Mucosa of descending colon (tissue), 3 donors: ENCODE results near the gene GHRH. TPM values are rescaled to one million over a fixed set of nuclear protein-coding genes. Genes with fewer than 3 reads are reported as not detected.
A peak's percentile ranks its signal among the peaks of the same experiment; 100 is the strongest.

Source experiments
- ATAC-seq: fragments of 200-7000 bp; cut with Tn5 transposase; one replicate; pipeline ENCODE4 v1.9.1; 2020; ENCODE audit warnings: mild to moderate bottlenecking, moderate library complexity
- DNase-seq, 3 donors: peaks; one replicate each; pipeline ENCODE4 v3.0.0-alpha.2; 2020
- H3K36me3 ChIP-seq: fragments of 200-600 bp; one replicate; pipeline ENCODE4 v1.8.0; 2021; ENCODE audit warnings: low read depth, mild to moderate bottlenecking
- H3K4me1 ChIP-seq: fragments of 200-600 bp; one replicate; pipeline ENCODE4 v1.8.0; 2021; ENCODE audit warnings: low read depth, mild to moderate bottlenecking
- H3K4me3 ChIP-seq: fragments of 200-600 bp; one replicate; pipeline ENCODE4 v1.8.0; 2021; ENCODE audit warnings: mild to moderate bottlenecking
- H3K9me3 ChIP-seq: fragments of 200-600 bp; one replicate; pipeline ENCODE4 v1.8.0; 2021; ENCODE audit warnings: mild to moderate bottlenecking
- intact Hi-C, 2 donors: fragments of 100-400 bp; cut with DNase I in 1 of 2; cut with micrococcal nuclease in 1 of 2; formaldehyde crosslinking; loops; one replicate each; pipeline versions ENCODE4 v1.11.0 to v1.11.1; 2022; cut with DNase I, micrococcal nuclease
- long read RNA-seq, 2 donors: library from polyadenylated mRNA; unstranded; transcript quantifications; one replicate each; pipeline ENCODE4 v2.0.0, GENCODE V29; 2019 to 2021
- total RNA-seq, 3 donors: library from RNA; stranded (reverse); fragmentation: NEBNext Ultra II Directional in 2 of 3; extraction: Animal tissue kit (Norgen Biotek cat#: 25700) in 2 of 3; gene quantifications; one replicate each; pipeline versions ENCODE4 v1.2.1 to v1.2.4, GENCODE V29; 2021 to 2023
- TF ChIP-seq, protein P1 (sequence below): fragments of 200-600 bp; IDR thresholded peaks from one replicate; pipeline ENCODE4 v1.8.0; 2022; ENCODE audit warnings: antibody characterized with exemption, mild to moderate bottlenecking
- donor health status: DM: no; HTN: no; CAD: no; lungs with moderate emphysema.
- donor health status: DM: no; HTN: no; CAD: no.
- donor health status: DM: no; HTN: yes; CAD: no.

The GHRH gene, protein sequence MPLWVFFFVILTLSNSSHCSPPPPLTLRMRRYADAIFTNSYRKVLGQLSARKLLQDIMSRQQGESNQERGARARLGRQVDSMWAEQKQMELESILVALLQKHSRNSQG
- not detected for total RNA-seq
- long read RNA-seq, donor 1, result 0 reads
- long read RNA-seq, donor 2, result 0 reads

DNA sequence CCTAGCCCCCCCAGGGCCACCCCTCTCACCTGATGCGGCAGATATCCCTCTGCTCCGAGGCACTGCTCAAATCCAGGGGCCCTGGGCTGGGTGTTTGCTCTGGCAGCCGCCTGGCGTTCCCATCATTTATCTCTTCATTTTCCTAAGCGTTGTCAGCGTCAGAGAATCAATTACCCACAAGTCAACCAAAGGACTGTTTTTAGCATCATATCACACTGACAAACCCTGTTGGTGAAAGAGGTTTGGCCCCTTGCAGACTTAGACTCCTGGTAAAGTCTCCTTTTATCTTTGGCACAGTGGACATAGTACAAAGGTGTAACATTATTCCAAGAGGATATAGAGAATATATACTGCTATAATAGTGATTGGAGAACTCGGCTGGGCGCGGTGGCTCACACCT lies at the start of gene GHRH:
Gene GHRH, minus strand, starts transcription at position 101 of the 400 bp plus-strand sequence. CDS start 4,925 bp downstream, outside the sequence.
- Histone ChIP-seq H3K9me3 (no peaks in the 10 kb centered on the region), H3K4me1 (no peaks in the 10 kb centered on the region), H3K36me3 (no peaks in the 10 kb centered on the region), H3K4me3 (no peak within 1 kb of the TSS)
- DNase-seq (no peak), ATAC-seq (no peak)
- TF ChIP-seq, protein P1, sequence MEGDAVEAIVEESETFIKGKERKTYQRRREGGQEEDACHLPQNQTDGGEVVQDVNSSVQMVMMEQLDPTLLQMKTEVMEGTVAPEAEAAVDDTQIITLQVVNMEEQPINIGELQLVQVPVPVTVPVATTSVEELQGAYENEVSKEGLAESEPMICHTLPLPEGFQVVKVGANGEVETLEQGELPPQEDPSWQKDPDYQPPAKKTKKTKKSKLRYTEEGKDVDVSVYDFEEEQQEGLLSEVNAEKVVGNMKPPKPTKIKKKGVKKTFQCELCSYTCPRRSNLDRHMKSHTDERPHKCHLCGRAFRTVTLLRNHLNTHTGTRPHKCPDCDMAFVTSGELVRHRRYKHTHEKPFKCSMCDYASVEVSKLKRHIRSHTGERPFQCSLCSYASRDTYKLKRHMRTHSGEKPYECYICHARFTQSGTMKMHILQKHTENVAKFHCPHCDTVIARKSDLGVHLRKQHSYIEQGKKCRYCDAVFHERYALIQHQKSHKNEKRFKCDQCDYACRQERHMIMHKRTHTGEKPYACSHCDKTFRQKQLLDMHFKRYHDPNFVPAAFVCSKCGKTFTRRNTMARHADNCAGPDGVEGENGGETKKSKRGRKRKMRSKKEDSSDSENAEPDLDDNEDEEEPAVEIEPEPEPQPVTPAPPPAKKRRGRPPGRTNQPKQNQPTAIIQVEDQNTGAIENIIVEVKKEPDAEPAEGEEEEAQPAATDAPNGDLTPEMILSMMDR, result no peak
- intact Hi-C loops, result loop anchor here in 1 of 2 donors (10.0 kb wide), 1 partner anchor 123 kb away; no protein-coding TSS in a partner anchor

DNA sequence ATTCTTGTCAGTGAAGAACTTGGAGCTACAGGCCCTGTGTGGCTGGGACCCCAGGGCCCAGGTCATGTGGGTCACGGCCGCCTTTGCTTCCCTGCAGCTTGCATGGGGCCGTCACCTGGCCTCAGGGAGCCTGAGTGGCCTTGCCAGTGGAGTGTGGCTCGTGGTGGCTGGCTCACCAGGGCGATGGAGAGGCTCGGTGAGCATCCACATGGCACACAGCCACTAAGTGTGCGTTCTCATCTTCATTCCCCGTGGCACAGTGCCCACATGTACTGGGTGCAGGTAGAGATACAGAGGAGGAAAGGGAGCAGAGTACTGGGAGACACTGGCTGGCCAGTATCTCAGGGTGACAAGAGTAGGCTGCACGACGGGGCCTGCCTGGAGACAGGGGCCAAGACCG lies 49.3 kb upstream of the GHRH start:
- Histone ChIP-seq H3K36me3 (no peaks in the 10 kb centered on the region), H3K4me3 (no peak overlapping the region), H3K9me3 (no peaks in the 10 kb centered on the region), H3K4me1 (peaks cover 27% of the 10 kb centered on the region)
- no peak for DNase-seq
- ATAC-seq, result no peak
- TF ChIP-seq, protein P1, result no peak
- intact Hi-C loops, result no loop called here

DNA sequence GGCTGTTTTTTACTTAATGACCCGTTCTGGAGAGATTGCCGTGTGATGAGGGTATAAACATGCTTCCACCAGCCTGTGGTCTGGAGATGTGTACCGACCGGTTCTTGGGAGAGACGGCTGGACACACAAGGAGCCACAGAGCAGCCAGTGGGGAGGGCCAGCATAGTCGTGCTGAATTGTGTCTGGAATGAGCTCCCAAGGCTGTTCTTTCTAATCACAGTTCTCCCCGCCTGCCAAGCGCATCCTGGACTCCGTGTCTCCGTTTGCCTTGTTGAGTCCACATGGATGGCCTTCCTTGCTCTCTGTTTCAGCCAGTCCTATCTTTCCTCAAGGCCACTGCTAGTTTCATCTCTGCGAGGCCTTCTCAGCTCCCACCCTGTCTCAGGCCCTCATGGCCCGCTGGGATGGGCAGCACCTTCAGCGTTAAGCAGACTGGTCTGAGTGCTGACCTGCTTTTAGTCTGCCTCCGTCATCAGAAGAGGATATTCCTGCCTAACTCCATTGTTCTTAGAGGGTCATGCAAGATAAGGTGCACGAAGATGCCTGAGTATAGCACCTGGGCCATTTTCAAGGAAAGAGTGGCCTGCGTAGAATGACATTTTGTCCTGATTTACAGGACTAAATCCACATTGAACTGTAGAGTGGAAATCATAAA lies 48.4 kb upstream of the GHRH start:
- TF ChIP-seq, protein P1, result no peak
- Histone ChIP-seq H3K9me3 (no peaks in the 10 kb centered on the region), H3K36me3 (no peaks in the 10 kb centered on the region), H3K4me1 (peaks cover 20% of the 10 kb centered on the region), H3K4me3 (no peak overlapping the region)
- intact Hi-C loops, result no loop called here
- DNase-seq, result no peak
- ATAC-seq, result no peak

DNA sequence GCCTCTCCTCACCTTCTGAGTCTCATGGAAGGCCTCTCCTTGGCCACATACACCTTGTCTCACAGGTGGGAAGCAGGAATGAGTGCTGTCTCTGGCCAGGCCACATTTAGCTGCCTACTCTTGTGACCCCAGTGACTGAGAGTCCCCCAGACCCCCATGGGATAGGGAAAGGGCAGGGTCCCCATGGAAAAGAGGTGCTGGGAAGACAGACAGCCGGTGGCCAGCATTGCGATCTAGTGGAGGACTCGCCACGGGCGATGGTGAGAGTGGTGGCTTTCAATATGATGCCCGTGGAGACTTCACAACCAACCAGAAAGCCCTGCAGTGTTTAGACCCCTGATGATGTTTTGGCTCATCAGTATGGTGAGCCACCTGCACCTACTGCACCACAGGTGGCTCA lies 47.7 kb upstream of the GHRH start:
- H3K36me3 ChIP-seq, result no peaks in the 10 kb centered on the region
- DNase-seq (no peak), ATAC-seq (no peak)
- H3K4me3 ChIP-seq, result no peak overlapping the region
- no peaks in the 10 kb centered on the region for H3K9me3 ChIP-seq
- peaks cover 19% of the 10 kb centered on the region for H3K4me1 ChIP-seq
- intact Hi-C loops, result no loop called here
- TF ChIP-seq, protein P1, result no peak

DNA sequence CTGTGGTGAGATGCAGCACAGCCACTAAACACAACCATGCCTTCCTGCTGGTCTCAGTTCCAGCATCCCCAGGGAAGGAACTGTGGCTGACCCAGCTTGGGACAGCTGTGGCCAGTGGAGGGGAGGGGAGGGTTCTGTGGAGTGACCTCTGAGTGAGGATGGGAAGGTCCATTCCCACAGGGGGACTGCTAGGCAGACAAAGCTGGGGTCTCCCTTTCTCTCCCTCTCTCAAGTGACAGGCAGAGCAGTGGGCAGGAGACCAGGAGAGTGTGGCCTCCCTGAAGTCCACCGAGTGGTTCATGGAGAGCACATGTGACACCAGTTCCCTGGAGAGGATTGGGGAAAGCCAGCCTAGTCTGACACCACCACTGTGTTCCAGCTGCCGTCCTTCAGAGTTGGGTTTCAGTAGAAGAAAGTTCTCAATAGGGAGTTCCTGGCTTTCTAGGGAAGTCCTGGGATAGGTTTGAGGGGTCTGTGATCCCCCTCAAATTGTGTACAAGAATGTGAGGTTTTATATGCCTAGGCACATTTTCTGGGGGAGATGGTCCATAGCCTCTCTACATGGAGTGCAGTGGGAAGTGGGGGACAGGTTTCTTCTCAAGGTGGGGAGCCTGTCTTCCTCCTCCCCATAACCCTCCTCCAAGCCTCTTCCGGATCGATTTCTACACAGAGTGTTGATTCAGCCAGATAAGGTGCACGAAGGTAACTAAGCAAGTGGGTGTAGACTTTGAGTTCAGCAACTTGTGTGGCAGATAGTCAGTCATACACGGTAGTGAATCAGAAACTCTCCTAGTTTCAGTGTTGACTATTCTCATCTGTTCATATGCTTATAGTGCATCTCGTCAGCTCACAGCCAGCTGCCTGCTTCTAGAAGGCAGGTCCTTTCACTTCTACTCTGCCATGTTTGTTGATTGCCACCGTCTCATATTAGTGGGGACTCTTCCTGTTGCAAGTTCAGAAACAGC lies 46.8 kb upstream of the GHRH start:
- H3K4me1 ChIP-seq, result peaks cover 21% of the 10 kb centered on the region
- TF ChIP-seq, protein P1, result no peak
- H3K36me3 ChIP-seq, result no peaks in the 10 kb centered on the region
- intact Hi-C loops, result no loop called here
- no peaks in the 10 kb centered on the region for H3K9me3 ChIP-seq
- DNase-seq (no peak), ATAC-seq (peak; percentile 86)
- no peak overlapping the region for H3K4me3 ChIP-seq
